Caco-2 (cell line): ENCODE measurements around the gene APP. TPM values are rescaled to one million over a fixed set of nuclear protein-coding genes. Genes with fewer than 3 reads are reported as not detected.

Source experiments
- BruUV-seq: library from RNA; stranded (reverse); fragments of 400-500 nt; replicated peaks from 2 replicates; lab custom pipeline; 2021; lab: Mats Ljungman, UMichigan
- CTCF ChIA-PET: fragments of 300-600 bp; sonication (Branson Sonifier 250); formaldehyde crosslinking; loops from one replicate; lab custom pipeline; 2022; ENCODE audit warnings: antibody characterized with exemption; lab: Charles Lee
- POLR2A ChIA-PET: fragments of 300-600 bp; sonication (Branson Sonifier 250); formaldehyde crosslinking; loops from one replicate; lab custom pipeline; 2022; ENCODE audit warnings: antibody characterized with exemption; lab: Charles Lee
- DNase-seq, 2 experiments: peaks; one replicate each; pipeline versions ENCODE4 v3.0.0 to v3.0.0-alpha.2; 2020 to 2022
- H3K27me3 ChIP-seq: replicated peaks from 2 replicates; pipeline ENCODE4 v1.6.0; 2011; ENCODE audit warnings: low read length; ENCODE audit not compliant: control insufficient read depth, insufficient read depth
- H3K36me3 ChIP-seq: 2 replicates; pipeline ENCODE4 v1.5.1; 2011; ENCODE audit warnings: low read length; ENCODE audit not compliant: control insufficient read depth, insufficient read depth
- H3K4me1 ChIP-seq: fragments of 250-450 bp; sonication (Bioruptor Pico); 2 replicates; pipeline ENCODE4 v1.5.1; 2020; ENCODE audit warnings: mild to moderate bottlenecking
- H3K4me3 ChIP-seq: 2 replicates; pipeline ENCODE4 v1.5.1; 2011; ENCODE audit warnings: low read depth, mild to moderate bottlenecking, control low read depth, low read length
- H3K9me3 ChIP-seq: fragments of 250-450 bp; sonication (Bioruptor Pico); 2 replicates; pipeline ENCODE4 v1.5.1; 2020; ENCODE audit warnings: mild to moderate bottlenecking, moderate library complexity
- H3K27ac Mint-ChIP-seq: one replicate; pipeline ENCODE4 v1.8.0; 2022; ENCODE audit warnings: mixed read lengths; ENCODE audit not compliant: unreplicated experiment
- H3K27me3 Mint-ChIP-seq: one replicate; pipeline ENCODE4 v1.8.0; 2022; ENCODE audit warnings: mixed read lengths; ENCODE audit not compliant: insufficient read depth, unreplicated experiment
- H3K36me3 Mint-ChIP-seq: one replicate; pipeline ENCODE4 v1.8.0; 2022; ENCODE audit warnings: mild to moderate bottlenecking, mixed read lengths; ENCODE audit not compliant: insufficient read depth, unreplicated experiment
- H3K4me1 Mint-ChIP-seq: one replicate; pipeline ENCODE4 v1.8.0; 2022; ENCODE audit warnings: low read depth, mixed read lengths; ENCODE audit not compliant: unreplicated experiment
- H3K4me3 Mint-ChIP-seq: one replicate; pipeline ENCODE4 v1.8.0; 2022; ENCODE audit warnings: mild to moderate bottlenecking, moderate library complexity, mixed read lengths; ENCODE audit not compliant: unreplicated experiment
- H3K9me3 Mint-ChIP-seq: one replicate; pipeline ENCODE4 v1.8.0; 2022; ENCODE audit warnings: mixed read lengths; ENCODE audit not compliant: unreplicated experiment
- CTCF ChIP-seq, 2 experiments: fragments of 200-600 bp in 1 of 2; IDR thresholded peaks; 1 replicate in 1 of 2; 2 replicates in 1 of 2; pipeline versions ENCODE4 v1.5.1 to v1.8.0; 2011 to 2022; ENCODE audit warnings: antibody characterized with exemption in 1 of 2, control low read depth in 1 of 2, inconsistent platforms in 1 of 2, low read depth in 1 of 2, low read length in 1 of 2, mild to moderate bottlenecking in 1 of 2, moderate library complexity in 1 of 2; ENCODE audit not compliant: insufficient read depth in 1 of 2, severe bottlenecking in 1 of 2, unreplicated experiment in 1 of 2
- intact Hi-C: fragments of 100-400 bp; cut with micrococcal nuclease; formaldehyde crosslinking; loops from one replicate; pipeline ENCODE4 v1.10.0; 2022; ENCODE audit not compliant: unreplicated experiment
- total RNA-seq: library from RNA; stranded (reverse); gene quantifications from 2 replicates; pipeline ENCODE4 v1.2.3, GENCODE V29; 2022

The APP gene
- total RNA-seq, 1 experiment from 2014 or later, result 331 TPM

GRCh38 chr21:25959799-25960198 lies 210.8 kb downstream of the APP start:
- TF ChIP-seq CTCF (IDR thresholded peaks at IDR 0.05; ENCODE audit: insufficient read depth in 1 of 2, low read depth in 1 of 2, low read length in 1 of 2, severe bottlenecking in 1 of 2, unreplicated experiment in 1 of 2), result no peak
- H3K4me1 Mint-ChIP-seq, result peaks cover 10% of the 10 kb centered on the region
- no peak for DNase-seq
- Histone ChIP-seq H3K4me1 (no peaks in the 10 kb centered on the region; the same call in 1 of the 2 replicates), H3K4me3 (no peak overlapping the region), H3K36me3 (no peaks in the 10 kb centered on the region), H3K27me3 (no peaks in the 10 kb centered on the region), H3K9me3 (no peaks in the 10 kb centered on the region)
- intact Hi-C loops, result no loop called here
- BruUV-seq, result no TSS peak
- H3K4me3 Mint-ChIP-seq, result no peak overlapping the region
- H3K36me3 Mint-ChIP-seq, result peaks cover 30% of the 10 kb centered on the region
- ChIA-PET POLR2A (no interaction called here), CTCF (no interaction called here)
- no peak overlapping the region for H3K27ac Mint-ChIP-seq
- H3K27me3 Mint-ChIP-seq, result no peaks in the 10 kb centered on the region
- no peaks in the 10 kb centered on the region for H3K9me3 Mint-ChIP-seq

- H3K27me3 Mint-ChIP-seq, result no peaks in the 10 kb centered on the region
- no peaks in the 10 kb centered on the region for H3K36me3 ChIP-seq
- CTCF ChIA-PET, result no interaction called here
- H3K27me3 ChIP-seq, result no peaks in the 10 kb centered on the region
- no peaks in the 10 kb centered on the region for H3K9me3 ChIP-seq
- no peak for TF ChIP-seq CTCF (IDR thresholded peaks at IDR 0.05; ENCODE audit: insufficient read depth in 1 of 2, low read depth in 1 of 2, low read length in 1 of 2, severe bottlenecking in 1 of 2, unreplicated experiment in 1 of 2)
- H3K4me1 ChIP-seq, result no peaks in the 10 kb centered on the region; the same call in 1 of the 2 replicates
- no peak overlapping the region for H3K4me3 ChIP-seq
- peaks cover 39% of the 10 kb centered on the region for H3K36me3 Mint-ChIP-seq
- no peak overlapping the region for H3K4me3 Mint-ChIP-seq
- H3K9me3 Mint-ChIP-seq, result no peaks in the 10 kb centered on the region
- no TSS peak for BruUV-seq
- H3K4me1 Mint-ChIP-seq, result peaks cover 16% of the 10 kb centered on the region
- intact Hi-C loops, result no loop called here
- DNase-seq, result no peak
- H3K27ac Mint-ChIP-seq, result no peak overlapping the region
- POLR2A ChIA-PET, result no interaction called here
These were observed 213.4 kb downstream of the APP start for GRCh38 chr21:25956993-25957714.

- no peaks in the 10 kb centered on the region for H3K36me3 ChIP-seq
These were observed 214.9 kb downstream of the APP start for GRCh38 chr21:25955646-25956045.

More at GRCh38 chr21:25955646-25956045, 214.9 kb downstream of the APP start:
- no peaks in the 10 kb centered on the region for H3K9me3 ChIP-seq
- H3K4me1 Mint-ChIP-seq, result peaks cover 9% of the 10 kb centered on the region
- intact Hi-C loops, result no loop called here
- no peaks in the 10 kb centered on the region for H3K27me3 ChIP-seq
- no peak overlapping the region for H3K4me3 Mint-ChIP-seq
- no peaks in the 10 kb centered on the region; the same call in 1 of the 2 replicates for H3K4me1 ChIP-seq
- H3K27me3 Mint-ChIP-seq, result no peaks in the 10 kb centered on the region
- ChIA-PET POLR2A (no interaction called here), CTCF (no interaction called here)
- no peaks in the 10 kb centered on the region for H3K9me3 Mint-ChIP-seq
- H3K27ac Mint-ChIP-seq, result no peak overlapping the region
- BruUV-seq, result no TSS peak
- H3K4me3 ChIP-seq, result no peak overlapping the region
- no peak for DNase-seq
- peaks cover 42% of the 10 kb centered on the region for H3K36me3 Mint-ChIP-seq
- TF ChIP-seq CTCF (IDR thresholded peaks at IDR 0.05; ENCODE audit: insufficient read depth in 1 of 2, low read depth in 1 of 2, low read length in 1 of 2, severe bottlenecking in 1 of 2, unreplicated experiment in 1 of 2), result no peak
